ENCODE measurements around the gene HAAO.

DNA sequence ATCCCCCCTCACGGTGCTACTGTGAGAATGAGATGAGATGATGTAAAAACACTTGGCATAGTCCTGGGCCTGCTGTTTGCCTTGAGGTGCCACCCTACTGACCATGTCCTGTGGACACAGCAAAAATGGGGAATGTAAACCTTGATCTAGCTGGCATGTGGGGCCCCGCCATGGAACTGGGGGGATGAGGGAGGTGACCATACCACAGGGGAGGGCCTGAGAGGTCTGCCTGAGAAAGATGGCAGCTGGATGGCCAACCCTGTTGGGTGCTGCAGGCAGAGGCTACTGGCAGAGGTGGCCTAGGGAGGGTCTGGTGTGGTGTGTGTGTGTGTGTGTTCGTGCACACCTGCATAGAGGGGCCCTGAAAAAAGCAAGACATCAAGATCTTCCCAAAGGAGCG is 777 bp downstream of the HAAO start:
- no peak for TF ChIP-seq POLR2A (IDR thresholded peaks at IDR 0.05)
- TF ChIP-seq, protein P1, sequence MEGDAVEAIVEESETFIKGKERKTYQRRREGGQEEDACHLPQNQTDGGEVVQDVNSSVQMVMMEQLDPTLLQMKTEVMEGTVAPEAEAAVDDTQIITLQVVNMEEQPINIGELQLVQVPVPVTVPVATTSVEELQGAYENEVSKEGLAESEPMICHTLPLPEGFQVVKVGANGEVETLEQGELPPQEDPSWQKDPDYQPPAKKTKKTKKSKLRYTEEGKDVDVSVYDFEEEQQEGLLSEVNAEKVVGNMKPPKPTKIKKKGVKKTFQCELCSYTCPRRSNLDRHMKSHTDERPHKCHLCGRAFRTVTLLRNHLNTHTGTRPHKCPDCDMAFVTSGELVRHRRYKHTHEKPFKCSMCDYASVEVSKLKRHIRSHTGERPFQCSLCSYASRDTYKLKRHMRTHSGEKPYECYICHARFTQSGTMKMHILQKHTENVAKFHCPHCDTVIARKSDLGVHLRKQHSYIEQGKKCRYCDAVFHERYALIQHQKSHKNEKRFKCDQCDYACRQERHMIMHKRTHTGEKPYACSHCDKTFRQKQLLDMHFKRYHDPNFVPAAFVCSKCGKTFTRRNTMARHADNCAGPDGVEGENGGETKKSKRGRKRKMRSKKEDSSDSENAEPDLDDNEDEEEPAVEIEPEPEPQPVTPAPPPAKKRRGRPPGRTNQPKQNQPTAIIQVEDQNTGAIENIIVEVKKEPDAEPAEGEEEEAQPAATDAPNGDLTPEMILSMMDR (IDR thresholded peaks at IDR 0.05), result no peak

Measured in right lobe of liver (tissue), 4 donors.